Left lung (tissue), 14 donors: ENCODE measurements around the gene EXD1. TPM values are rescaled to one million over a fixed set of nuclear protein-coding genes. Genes with fewer than 3 reads are reported as not detected.

Source experiments
- ATAC-seq: fragments of 200-7000 bp; cut with Tn5 transposase; one replicate; pipeline ENCODE4 v1.9.1; 2020; ENCODE audit warnings: moderate library complexity
- DNase-seq, 4 donors: peaks; one replicate each; pipeline ENCODE4 v3.0.0-alpha.2; 2013 to 2020
- H3K27ac ChIP-seq, 2 donors: fragments of 200-600 bp; sonication (generic) in 1 of 2; one replicate each; pipeline versions ENCODE4 v1.5.0 to v1.8.0; 2020 to 2021
- H3K27me3 ChIP-seq, 2 donors: fragments of 200-600 bp; sonication (generic) in 1 of 2; one replicate each; pipeline versions ENCODE4 v1.5.0 to v1.8.0; 2020 to 2021
- H3K36me3 ChIP-seq, 2 donors: fragments of 200-600 bp; sonication (generic) in 1 of 2; one replicate each; pipeline versions ENCODE4 v1.5.0 to v1.8.0; 2020 to 2021
- H3K4me1 ChIP-seq, 2 donors: fragments of 200-600 bp; one replicate each; pipeline ENCODE4 v1.8.0; 2021
- H3K4me3 ChIP-seq, 2 donors: fragments of 200-600 bp; sonication (generic) in 1 of 2; one replicate each; pipeline versions ENCODE4 v1.5.0 to v1.8.0; 2020 to 2021; ENCODE audit warnings: mild to moderate bottlenecking in 1 of 2
- H3K9me3 ChIP-seq, 2 donors: fragments of 200-600 bp; sonication (generic) in 1 of 2; one replicate each; pipeline versions ENCODE4 v1.5.0 to v1.8.0; 2020 to 2021
- CTCF ChIP-seq, 2 donors: fragments of 200-600 bp; sonication (generic) in 1 of 2; IDR thresholded peaks; one replicate each; pipeline versions ENCODE4 v1.5.0 to v1.8.0; 2021; ENCODE audit warnings: antibody characterized with exemption in 2 of 2
- intact Hi-C, 2 donors: fragments of 100-400 bp; cut with DNase I; formaldehyde crosslinking; loops; one replicate each; pipeline versions ENCODE4 v1.11.2 to v1.14.2; 2022
- long read RNA-seq, 12 donors: library from polyadenylated mRNA in 2 of 12; unstranded in 2 of 12; transcript quantifications; one replicate each; pipeline ENCODE4 v2.0.0 and lab custom pipeline, GENCODE V29; 2019 to 2026
- polyA plus RNA-seq, 6 donors: library from polyadenylated mRNA; unstranded; fragments of 120-200 nt; gene quantifications; one replicate each; pipeline ENCODE4 v1.2.1, GENCODE V29; 2013; ENCODE audit not compliant: insufficient read length in 6 of 6
- total RNA-seq, 2 donors: library from RNA; stranded (reverse); fragmentation: NEBNext Ultra II Directional; extraction: Animal tissue kit (Norgen Biotek cat#: 25700); gene quantifications; one replicate each; pipeline ENCODE4 v1.2.1, GENCODE V29; 2021
- donor health status: DM: no; HTN: yes; CAD: no.
- donor health status: DM: no; HTN: no; CAD: no.

EXD1 gene
- total RNA-seq (not detected), polyA plus RNA-seq (under 1 TPM in 1 of 6 donors, not detected in 5; 0.06 TPM)
- long read RNA-seq, donor 1, result 0 reads
- long read RNA-seq, donor 2, partial matches to known transcripts, result 161 of 161 reads
- long read RNA-seq, donor 2, other reads (novel, unspliced or antisense), result 0 of 161 reads
- long read RNA-seq, donor 3, partial matches to known transcripts, result 0 of 7 reads
- long read RNA-seq, donor 3, other reads (novel, unspliced or antisense), result 7 of 7 reads
- long read RNA-seq, donor 4, result 0 reads
- long read RNA-seq, donor 5, partial matches to known transcripts, result 0 of 17 reads
- long read RNA-seq, donor 5, other reads (novel, unspliced or antisense), result 17 of 17 reads
- long read RNA-seq, donor 6, partial matches to known transcripts, result 52 of 52 reads
- long read RNA-seq, donor 6, other reads (novel, unspliced or antisense), result 0 of 52 reads
- long read RNA-seq, donor 7, result 0 reads
- long read RNA-seq, donor 8, partial matches to known transcripts, result 26 of 26 reads
- long read RNA-seq, donor 8, other reads (novel, unspliced or antisense), result 0 of 26 reads
- long read RNA-seq, donor 9, result 0 reads
- long read RNA-seq, donor 10, result 0 reads
- long read RNA-seq, donor 11, result 0 reads
- long read RNA-seq, donor 12, partial matches to known transcripts, result 0 of 14 reads
- long read RNA-seq, donor 12, other reads (novel, unspliced or antisense), result 14 of 14 reads

- H3K27me3 ChIP-seq, result no peaks in the 10 kb centered on the region
- no peaks in the 10 kb centered on the region for H3K36me3 ChIP-seq
- DNase-seq, result peak; percentile 96 to 99 (median 98)
- peak within 1 kb of the TSS; percentile 88 to 91 for H3K27ac ChIP-seq
- H3K9me3 ChIP-seq, result no peaks in the 10 kb centered on the region
- peaks cover 14 to 31% of the 10 kb centered on the region in 2 donors for H3K4me1 ChIP-seq
- peak within 1 kb of the TSS; percentile 74 for H3K4me3 ChIP-seq
- TF ChIP-seq CTCF (IDR thresholded peaks at IDR 0.05), result peak; percentile 87 to 95
- peak; percentile 98 for ATAC-seq
- intact Hi-C loops, result no loop called here
Observed at GRCh38 chr15:41230650-41231421, at the start of gene EXD1, which contains the start of gene CHP1. Gene EXD1, minus strand, starts transcription at chr15:41230757. Its CDS starts 4,182 bp downstream, at chr15:41226575. Gene CHP1, plus strand, starts transcription at chr15:41231268. Its CDS starts 115 bp downstream, at chr15:41231383.

GRCh38 chr15:41279535-41280283, 49.2 kb upstream of the EXD1 start:
- no peak for TF ChIP-seq CTCF (IDR thresholded peaks at IDR 0.05)
- no peak overlapping the region for H3K27ac ChIP-seq
- ATAC-seq (no peak), DNase-seq (no peak)
- H3K36me3 ChIP-seq, result peaks cover 0 to 52% of the 10 kb centered on the region in 2 donors
- H3K4me1 ChIP-seq, result peaks cover 0 to 6% of the 10 kb centered on the region in 2 donors
- H3K4me3 ChIP-seq, result no peak overlapping the region
- no peaks in the 10 kb centered on the region for H3K27me3 ChIP-seq
- no peaks in the 10 kb centered on the region for H3K9me3 ChIP-seq
- intact Hi-C loops, result no loop called here

- peaks cover 0 to 4% of the 10 kb centered on the region in 2 donors for H3K4me1 ChIP-seq
- peaks cover 0 to 66% of the 10 kb centered on the region in 2 donors for H3K36me3 ChIP-seq
- DNase-seq (no peak), ATAC-seq (no peak)
- H3K27ac ChIP-seq, result no peak overlapping the region
- intact Hi-C loops, result no loop called here
- no peaks in the 10 kb centered on the region for H3K9me3 ChIP-seq
- no peaks in the 10 kb centered on the region for H3K27me3 ChIP-seq
- H3K4me3 ChIP-seq, result no peak overlapping the region
- no peak for TF ChIP-seq CTCF (IDR thresholded peaks at IDR 0.05)
Observed at GRCh38 chr15:41278319-41278718, 47.8 kb upstream of the EXD1 start.

- no peak for ATAC-seq
- H3K36me3 ChIP-seq, result peaks cover 0 to 81% of the 10 kb centered on the region in 2 donors
- intact Hi-C loops, result no loop called here
Observed at GRCh38 chr15:41276831-41277230, 46.3 kb upstream of the EXD1 start.

More at GRCh38 chr15:41276831-41277230, 46.3 kb upstream of the EXD1 start:
- no peaks in the 10 kb centered on the region for H3K9me3 ChIP-seq
- H3K4me1 ChIP-seq, result no peaks in the 10 kb centered on the region
- H3K27me3 ChIP-seq, result no peaks in the 10 kb centered on the region
- no peak overlapping the region for H3K27ac ChIP-seq
- no peak overlapping the region for H3K4me3 ChIP-seq
- no peak for DNase-seq
- no peak for TF ChIP-seq CTCF (IDR thresholded peaks at IDR 0.05)
